Fibroblast of pulmonary artery (primary cell): ENCODE data around the gene LAG3.
A peak's percentile ranks its signal among the peaks of the same experiment; 100 is the strongest.

Experiments
- DNase-seq: peaks from one replicate; pipeline ENCODE4 v3.0.0-alpha.2; 2010; ENCODE audit warnings: low read depth
- H3K4me3 ChIP-seq: replicated peaks from 2 replicates; pipeline ENCODE4 v1.5.1; 2011; ENCODE audit warnings: low read depth, mild to moderate bottlenecking, control low read depth, low read length, moderate library complexity
- CTCF ChIP-seq: IDR thresholded peaks from 2 replicates; pipeline ENCODE4 v1.5.1; 2011; ENCODE audit warnings: mild to moderate bottlenecking, control low read depth, low read length, inconsistent platforms; ENCODE audit errors: missing control alignments

The LAG3 gene

DNA sequence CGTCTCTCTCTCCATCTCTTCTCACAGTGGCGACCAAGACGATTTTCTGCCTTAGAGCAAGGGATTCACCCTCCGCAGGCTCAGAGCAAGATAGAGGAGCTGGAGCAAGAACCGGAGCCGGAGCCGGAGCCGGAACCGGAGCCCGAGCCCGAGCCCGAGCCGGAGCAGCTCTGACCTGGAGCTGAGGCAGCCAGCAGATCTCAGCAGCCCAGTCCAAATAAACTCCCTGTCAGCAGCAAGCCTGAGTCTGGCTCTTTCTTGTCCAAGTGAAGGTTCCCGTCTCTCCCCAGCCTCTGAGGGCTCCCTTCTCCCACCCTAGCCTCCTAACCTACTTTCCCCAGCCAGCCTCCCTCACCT, 5.9 kb downstream of the LAG3 start:
- no peak for DNase-seq
- no peak for TF ChIP-seq CTCF
- peak overlapping the region; percentile 45 for H3K4me3 ChIP-seq

DNA sequence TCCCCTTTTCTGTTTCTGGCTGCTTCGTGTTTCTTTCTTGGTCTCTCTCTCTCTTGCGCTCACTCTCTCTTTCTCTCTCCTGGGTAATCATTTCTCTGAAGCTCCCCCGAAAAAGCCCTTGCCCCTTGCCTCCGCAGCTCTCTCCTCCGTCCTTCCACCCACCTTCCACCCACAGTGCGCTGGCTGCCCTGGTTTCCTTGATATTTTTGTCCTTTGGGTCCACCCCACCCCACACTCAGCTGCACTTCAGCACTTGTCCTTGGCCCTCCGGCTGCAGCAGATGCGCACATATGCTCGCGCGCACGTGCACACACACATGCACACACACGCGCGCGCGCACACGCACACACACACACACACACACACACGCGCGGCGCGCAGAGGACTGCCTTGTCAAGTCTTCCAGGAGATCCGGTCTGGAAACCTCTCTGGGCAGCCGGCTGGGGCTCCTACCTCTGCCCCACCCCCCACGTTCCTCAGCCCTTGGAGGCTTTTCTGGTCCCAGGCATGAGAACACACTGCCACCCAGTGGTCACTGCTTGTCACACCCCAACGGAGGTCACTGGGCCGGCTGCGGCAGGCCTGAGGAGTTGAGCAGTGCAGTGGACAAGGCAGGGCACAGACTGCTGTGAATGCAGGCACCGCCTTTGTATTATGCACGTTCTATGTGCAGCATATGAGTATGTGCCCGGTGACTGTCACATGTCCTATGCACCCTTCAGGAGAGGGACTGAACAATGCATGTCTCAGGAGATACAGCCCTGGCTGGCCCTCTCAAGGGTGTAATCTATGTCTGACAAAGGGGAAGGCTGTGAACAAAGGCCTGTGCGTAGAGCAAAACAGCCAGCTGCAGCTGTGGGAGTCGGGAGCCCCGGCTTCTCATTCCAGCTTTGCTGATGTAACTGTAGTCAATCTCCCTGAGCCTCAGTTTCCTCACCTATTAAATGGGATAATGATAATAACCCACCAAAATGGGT, 6.5 kb downstream of the LAG3 start:
- peak; percentile 92 for TF ChIP-seq CTCF
- peak; percentile 95 for DNase-seq
- H3K4me3 ChIP-seq, result peak overlapping the region; percentile 45

GRCh38 chr12:6779708-6780432, 7.5 kb downstream of the LAG3 start:
- no peak for TF ChIP-seq CTCF
- no peak overlapping the region for H3K4me3 ChIP-seq
- DNase-seq, result no peak

DNA sequence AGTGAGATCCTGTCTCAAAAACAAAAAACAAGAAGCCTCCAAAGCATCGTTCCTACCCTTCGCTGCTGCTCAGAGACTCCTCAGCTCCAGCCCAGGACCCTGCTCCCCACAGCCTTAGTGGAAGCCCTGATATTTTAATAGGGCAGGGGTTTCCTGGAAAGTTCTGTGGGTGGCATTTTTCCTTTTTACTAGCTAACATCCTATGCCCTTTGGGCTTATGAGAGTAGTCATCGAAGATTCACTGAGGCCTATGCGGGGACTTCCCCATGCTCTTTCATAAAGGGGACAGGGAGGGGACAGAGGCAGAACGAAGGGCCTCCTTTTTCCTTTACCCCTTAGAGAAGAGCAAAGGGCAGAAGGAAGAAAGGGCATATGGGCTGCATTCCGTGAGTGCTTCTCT, 8.3 kb downstream of the LAG3 start:
- no peak for DNase-seq
- no peak overlapping the region for H3K4me3 ChIP-seq
- no peak for TF ChIP-seq CTCF

- no peak for DNase-seq
Measured at GRCh38 chr12:6782119-6782518, 9.8 kb downstream of the LAG3 start.

More at GRCh38 chr12:6782119-6782518, 9.8 kb downstream of the LAG3 start:
- no peak overlapping the region for H3K4me3 ChIP-seq
- TF ChIP-seq CTCF, result no peak
